GM12878 (cell line): ENCODE results near the gene GTPBP6. TPM values are rescaled to one million over a fixed set of nuclear protein-coding genes. Genes with fewer than 3 reads are reported as not detected.

Source experiments
- ATAC-seq: fragments of 200-7000 bp; cut with Tn5 transposase; 3 replicates; pipeline ENCODE4 v1.9.1; 2020; ENCODE audit warnings: mild to moderate bottlenecking, moderate library complexity
- BruUV-seq: library from RNA; stranded (reverse); fragments of 400-500 nt; replicated peaks from 2 replicates; lab custom pipeline; 2021; lab: Mats Ljungman, UMichigan
- CTCF ChIA-PET: fragments of 300-600 bp; sonication (Branson Sonifier 250); formaldehyde crosslinking; extraction: SDS; loops from one replicate; lab custom pipeline; 2021; ENCODE audit warnings: inconsistent platforms; lab: Yijun Ruan, JAX
- POLR2A ChIA-PET: fragments of 350-600 bp; formaldehyde crosslinking; extraction: SDS; loops from one replicate; lab custom pipeline; 2021; ENCODE audit warnings: inconsistent platforms; lab: Charles Lee
- RAD21 ChIA-PET: fragments of 300-600 bp; sonication (Branson Sonifier 250); formaldehyde crosslinking; loops from one replicate; lab custom pipeline; 2023; ENCODE audit warnings: antibody characterized with exemption; ENCODE audit not compliant: unreplicated experiment; lab: Charles Lee
- SMC1A ChIA-PET: fragments of 300-600 bp; sonication (Branson Sonifier 250); formaldehyde crosslinking; loops from one replicate; lab custom pipeline; 2023; ENCODE audit not compliant: unreplicated experiment, uncharacterized antibody; lab: Charles Lee
- DNase-seq: peaks from one replicate; pipeline ENCODE4 v3.0.0-alpha.2; 2011; ENCODE audit warnings: low read depth, low spot score
- FAIRE-seq: peaks from 3 replicates; lab custom pipeline; 2011; peaks lifted over from hg19 to GRCh38; lab: Jason Lieb, UNC
- H2AFZ ChIP-seq: 2 replicates; pipeline ENCODE4 v1.6.0; 2011; ENCODE audit warnings: low read depth, low read length, control low read depth; ENCODE audit not compliant: control insufficient read depth
- H3K27ac ChIP-seq: 2 replicates; pipeline ENCODE4 v1.5.1; 2011; ENCODE audit warnings: control low read depth; ENCODE audit not compliant: control insufficient read depth, insufficient read depth
- H3K27me3 ChIP-seq, 2 experiments: replicated peaks in 1 of 2; 2 replicates each; pipeline versions ENCODE4 v1.6.0 to v1.6.1; 2011; ENCODE audit warnings: low read length in 1 of 2; ENCODE audit not compliant: control insufficient read depth in 2 of 2, insufficient read depth in 2 of 2
- H3K36me3 ChIP-seq, 2 experiments: 2 replicates each; pipeline ENCODE4 v1.5.1; 2011; ENCODE audit warnings: low read length in 1 of 2; ENCODE audit not compliant: control insufficient read depth in 2 of 2, insufficient read depth in 2 of 2
- H3K4me1 ChIP-seq: 2 replicates; pipeline ENCODE4 v1.6.1; 2011; ENCODE audit warnings: mild to moderate bottlenecking, low read length, moderate library complexity, mixed read lengths; ENCODE audit not compliant: control insufficient read depth, insufficient read depth
- H3K4me2 ChIP-seq: 2 replicates; pipeline ENCODE4 v1.6.0; 2011; ENCODE audit warnings: control low read depth; ENCODE audit not compliant: control insufficient read depth, insufficient read depth
- H3K4me3 ChIP-seq: fragments of 200-600 bp; sonication (generic); 2 replicates; pipeline ENCODE4 v1.5.1; 2016
- H3K79me2 ChIP-seq: 2 replicates; pipeline ENCODE4 v1.6.0; 2011; ENCODE audit warnings: low read length; ENCODE audit not compliant: control insufficient read depth, insufficient read depth
- H3K9ac ChIP-seq: 2 replicates; pipeline ENCODE4 v1.8.0; 2011; ENCODE audit warnings: low read length, control low read depth, mixed read lengths; ENCODE audit not compliant: control insufficient read depth, insufficient read depth
- H3K9me3 ChIP-seq: replicated peaks from 3 replicates; pipeline ENCODE4 v1.5.1; 2011; ENCODE audit warnings: mild to moderate bottlenecking, low read length; ENCODE audit not compliant: control insufficient read depth, insufficient read depth
- H4K20me1 ChIP-seq: 2 replicates; pipeline ENCODE4 v1.6.0; 2011; ENCODE audit not compliant: control insufficient read depth, insufficient read depth
- BCL11A ChIP-seq: IDR thresholded peaks from 2 replicates; pipeline ENCODE4 v1.6.1; 2011; ENCODE audit warnings: low read depth, low read length
- CREM ChIP-seq: IDR thresholded peaks from 2 replicates; pipeline ENCODE4 v1.6.1; 2014; ENCODE audit warnings: antibody characterized with exemption, low read depth
- EZH2 ChIP-seq: IDR thresholded peaks from 2 replicates; pipeline ENCODE4 v1.6.1; 2012; ENCODE audit warnings: low read depth, mild to moderate bottlenecking, control low read depth, inconsistent platforms, low read length, borderline replicate concordance; ENCODE audit not compliant: control insufficient read depth
- HDAC2 ChIP-seq: fragments of 200-600 bp; sonication (generic); IDR thresholded peaks from 2 replicates; pipeline ENCODE4 v1.6.1; 2017
- MEF2A ChIP-seq: IDR thresholded peaks from 2 replicates; pipeline ENCODE4 v1.6.1; 2011; ENCODE audit warnings: low read depth, mild to moderate bottlenecking, low read length, moderate library complexity; ENCODE audit not compliant: insufficient read depth
- MYB ChIP-seq: fragments of 150-350 bp; IDR thresholded peaks from 2 replicates; pipeline ENCODE4 v1.6.1; 2014; ENCODE audit warnings: mild to moderate bottlenecking, low read depth, low read length, borderline replicate concordance
- RAD51 ChIP-seq: fragments of 450-650 bp; IDR thresholded peaks from 2 replicates; pipeline ENCODE4 v1.6.1; 2016; ENCODE audit warnings: moderate library complexity, mild to moderate bottlenecking, inconsistent platforms
- SIX5 ChIP-seq: IDR thresholded peaks from 2 replicates; pipeline ENCODE4 v1.6.1; 2011; ENCODE audit warnings: mild to moderate bottlenecking, low read depth, low read length, moderate library complexity; ENCODE audit not compliant: severe bottlenecking
- SMAD1 ChIP-seq: fragments of 450-650 bp; IDR thresholded peaks from 2 replicates; pipeline ENCODE4 v1.6.1; 2018; ENCODE audit warnings: mild to moderate bottlenecking, low read depth; ENCODE audit not compliant: partially characterized antibody
- TAF1 ChIP-seq: IDR thresholded peaks from 2 replicates; pipeline ENCODE4 v1.6.1; 2011; ENCODE audit warnings: mild to moderate bottlenecking, low read depth, low read length, borderline replicate concordance
- YY1 ChIP-seq: IDR thresholded peaks from 2 replicates; pipeline ENCODE4 v1.6.1; 2011; ENCODE audit warnings: low read depth, mild to moderate bottlenecking, low read length
- ZBTB11 ChIP-seq: fragments of 450-650 bp; formaldehyde crosslinking; IDR thresholded peaks from 2 replicates; pipeline ENCODE4 v1.5.0; 2022; ENCODE audit warnings: mild to moderate bottlenecking, missing genetic modification characterization
- ZSCAN29 ChIP-seq: fragments of 450-650 bp; IDR thresholded peaks from 2 replicates; pipeline ENCODE4 v1.6.1; 2017; ENCODE audit warnings: mild to moderate bottlenecking, moderate library complexity
- WGBS: methylation state at CpG from one replicate; pipeline ENCODE4 v1.1.6; 2016; ENCODE audit warnings: low lambda C conversion rate; ENCODE audit not compliant: insufficient replicate concordance, insufficient coverage; ENCODE audit errors: missing lambda C conversion rate; 5-methylcytosine and 5-hydroxymethylcytosine counted together
- in situ Hi-C: fragments of 300-500 bp; cut with MboI; formaldehyde crosslinking; loops from 9 replicates; pipeline ENCODE4 v1.14.3; 2018; ENCODE audit warnings: mixed read lengths
- intact Hi-C: fragments of 100-400 bp; cut with micrococcal nuclease; formaldehyde crosslinking; loops from one replicate; pipeline ENCODE4 v1.14.2; 2022; ENCODE audit not compliant: unreplicated experiment
- polyA plus RNA-seq, 11 experiments: library from polyadenylated mRNA; depleted of rRNA in 4 of 11; unstranded in 6 of 11; stranded (reverse) in 5 of 11; fragments of >200 nt; fragmentation: Nextera tagmentation in 4 of 11; fragmentation: Illumina TruSeq in 1 of 11; extraction: Ambion mirVana in 4 of 11; extraction: Trizol in 1 of 11; gene quantifications; 1 replicate in 1 of 11; 2 replicates in 10 of 11; pipeline versions ENCODE4 v1.2.1 to v1.2.3, GENCODE V29; 2011 to 2016; ENCODE audit warnings: inconsistent platforms in 2 of 11, missing spikeins in 2 of 11, low read depth in 1 of 11
- total RNA-seq, 4 experiments: library from RNA; depleted of rRNA in 3 of 4; stranded (reverse); fragments of >200 nt in 3 of 4; fragmentation: Illumina TruSeq in 1 of 4; extraction: Trizol in 1 of 4; gene quantifications; 2 replicates each; pipeline versions ENCODE4 v1.2.1 to v1.2.3, GENCODE V29; 2013 to 2021
- TF ChIP-seq, protein P1 (sequence below): IDR thresholded peaks from 2 replicates; pipeline ENCODE4 v1.6.1; 2012; ENCODE audit warnings: low read depth, low read length, improper control_type of control experiment
- TF ChIP-seq, protein P2 (sequence below): IDR thresholded peaks from 2 replicates; pipeline ENCODE4 v1.6.1; 2011; ENCODE audit warnings: low read depth, low read length, improper control_type of control experiment, borderline replicate concordance
- TF ChIP-seq, protein P3 (sequence below): fragments of 450-650 bp; IDR thresholded peaks from 2 replicates; pipeline ENCODE4 v1.6.1; 2018; ENCODE audit warnings: mild to moderate bottlenecking, low read depth, moderate library complexity; ENCODE audit not compliant: partially characterized antibody

The GTPBP6 gene
- total and polyA plus RNA-seq, 10 of the 15 experiments (the other 5 are each of a cell fraction or from before 2014, with no cell fraction given), result 0.31 to 71.0 (median 21.1) TPM

DNA sequence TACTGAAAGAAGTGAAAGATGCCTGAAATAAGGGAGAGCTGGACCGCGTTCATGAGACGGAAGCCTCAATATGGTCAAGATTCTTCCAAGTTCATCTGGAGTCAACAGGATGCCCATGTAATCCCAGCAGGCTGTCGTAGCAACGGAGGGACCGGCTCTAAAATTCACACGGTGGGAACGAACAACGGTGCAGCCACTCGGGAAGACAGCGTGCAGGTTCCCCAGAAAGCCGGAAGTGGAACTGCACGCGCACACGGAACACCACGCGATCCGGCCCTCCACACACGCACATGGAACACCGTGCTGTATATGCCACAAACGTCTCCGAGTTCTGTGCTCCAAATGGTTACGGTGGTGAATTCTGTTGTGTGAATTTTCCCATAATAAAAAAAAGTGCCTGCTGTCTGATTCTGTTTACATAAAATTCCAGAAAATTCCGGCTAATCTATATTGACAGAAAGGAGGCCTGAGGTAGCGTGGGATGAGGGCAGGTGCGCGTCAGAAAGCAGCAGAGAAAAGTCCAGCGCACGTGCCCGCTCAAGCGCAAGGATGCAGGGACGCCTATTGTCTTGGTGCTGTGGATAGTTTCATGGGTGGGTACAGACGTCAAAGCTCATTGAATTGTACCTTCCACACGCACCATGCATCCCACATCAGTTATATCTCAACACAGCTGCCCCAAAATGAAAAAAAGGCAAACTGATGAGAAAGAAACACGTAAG is 36.9 kb upstream of the GTPBP6 start:
- no TSS peak for BruUV-seq
- intact Hi-C loops (no loop called here), in situ Hi-C loops (no loop called here)
- Histone ChIP-seq H3K79me2 (no peaks in the 10 kb centered on the region), H3K36me3 (no peaks in the 10 kb centered on the region), H3K4me2 (no peak overlapping the region), H3K9me3 (no peaks in the 10 kb centered on the region; the same call in 1 of the 3 replicates), H3K9ac (no peak overlapping the region), H3K4me3 (no peak overlapping the region), H3K4me1 (no peaks in the 10 kb centered on the region), H4K20me1 (no peaks in the 10 kb centered on the region), H2AFZ (no peak overlapping the region), H3K27ac (no peak overlapping the region), H3K27me3 (no peaks in the 10 kb centered on the region)
- SMC1A ChIA-PET, result no interaction called here
- TF ChIP-seq MYB (no peak), SIX5 (no peak), ZSCAN29 (no peak), SMAD1 (no peak), EZH2 (no peak), CREM (no peak), BCL11A (no peak), YY1 (no peak), HDAC2 (no peak), RAD51 (no peak), ZBTB11 (CRISPR knock-in tag) (no peak), MEF2A (no peak), TAF1 (no peak)
- TF ChIP-seq, protein P1, sequence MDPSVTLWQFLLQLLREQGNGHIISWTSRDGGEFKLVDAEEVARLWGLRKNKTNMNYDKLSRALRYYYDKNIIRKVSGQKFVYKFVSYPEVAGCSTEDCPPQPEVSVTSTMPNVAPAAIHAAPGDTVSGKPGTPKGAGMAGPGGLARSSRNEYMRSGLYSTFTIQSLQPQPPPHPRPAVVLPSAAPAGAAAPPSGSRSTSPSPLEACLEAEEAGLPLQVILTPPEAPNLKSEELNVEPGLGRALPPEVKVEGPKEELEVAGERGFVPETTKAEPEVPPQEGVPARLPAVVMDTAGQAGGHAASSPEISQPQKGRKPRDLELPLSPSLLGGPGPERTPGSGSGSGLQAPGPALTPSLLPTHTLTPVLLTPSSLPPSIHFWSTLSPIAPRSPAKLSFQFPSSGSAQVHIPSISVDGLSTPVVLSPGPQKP, result no peak
- TF ChIP-seq, protein P2, sequence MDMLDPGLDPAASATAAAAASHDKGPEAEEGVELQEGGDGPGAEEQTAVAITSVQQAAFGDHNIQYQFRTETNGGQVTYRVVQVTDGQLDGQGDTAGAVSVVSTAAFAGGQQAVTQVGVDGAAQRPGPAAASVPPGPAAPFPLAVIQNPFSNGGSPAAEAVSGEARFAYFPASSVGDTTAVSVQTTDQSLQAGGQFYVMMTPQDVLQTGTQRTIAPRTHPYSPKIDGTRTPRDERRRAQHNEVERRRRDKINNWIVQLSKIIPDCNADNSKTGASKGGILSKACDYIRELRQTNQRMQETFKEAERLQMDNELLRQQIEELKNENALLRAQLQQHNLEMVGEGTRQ, result no peak
- TF ChIP-seq, protein P3, sequence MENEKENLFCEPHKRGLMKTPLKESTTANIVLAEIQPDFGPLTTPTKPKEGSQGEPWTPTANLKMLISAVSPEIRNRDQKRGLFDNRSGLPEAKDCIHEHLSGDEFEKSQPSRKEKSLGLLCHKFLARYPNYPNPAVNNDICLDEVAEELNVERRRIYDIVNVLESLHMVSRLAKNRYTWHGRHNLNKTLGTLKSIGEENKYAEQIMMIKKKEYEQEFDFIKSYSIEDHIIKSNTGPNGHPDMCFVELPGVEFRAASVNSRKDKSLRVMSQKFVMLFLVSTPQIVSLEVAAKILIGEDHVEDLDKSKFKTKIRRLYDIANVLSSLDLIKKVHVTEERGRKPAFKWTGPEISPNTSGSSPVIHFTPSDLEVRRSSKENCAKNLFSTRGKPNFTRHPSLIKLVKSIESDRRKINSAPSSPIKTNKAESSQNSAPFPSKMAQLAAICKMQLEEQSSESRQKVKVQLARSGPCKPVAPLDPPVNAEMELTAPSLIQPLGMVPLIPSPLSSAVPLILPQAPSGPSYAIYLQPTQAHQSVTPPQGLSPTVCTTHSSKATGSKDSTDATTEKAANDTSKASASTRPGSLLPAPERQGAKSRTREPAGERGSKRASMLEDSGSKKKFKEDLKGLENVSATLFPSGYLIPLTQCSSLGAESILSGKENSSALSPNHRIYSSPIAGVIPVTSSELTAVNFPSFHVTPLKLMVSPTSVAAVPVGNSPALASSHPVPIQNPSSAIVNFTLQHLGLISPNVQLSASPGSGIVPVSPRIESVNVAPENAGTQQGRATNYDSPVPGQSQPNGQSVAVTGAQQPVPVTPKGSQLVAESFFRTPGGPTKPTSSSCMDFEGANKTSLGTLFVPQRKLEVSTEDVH, result no peak
- RAD21 ChIA-PET, result no interaction called here
- POLR2A ChIA-PET, result no interaction called here
- WGBS, result 86% methylated on average over 35 of the region's 35 CpGs
- FAIRE-seq (no peak), DNase-seq (peak; percentile 3), ATAC-seq (no peak)
- CTCF ChIA-PET, result no interaction called here
